T-cell (primary cell): ENCODE results near the gene HOXD13. TPM values are rescaled to one million over a fixed set of nuclear protein-coding genes. Genes with fewer than 3 reads are reported as not detected.

Experiments
- ATAC-seq, 4 experiments: fragments of 200-7000 bp in 3 of 4; fragments of 150-1000 bp in 1 of 4; cut with Tn5 transposase; replicated peaks in 1 of 4; 1 replicate in 3 of 4; 2 replicates in 1 of 4; pipeline ENCODE4 v1.10.0; 2021; ENCODE audit warnings: moderate library complexity in 3 of 4, mild to moderate bottlenecking in 2 of 4, moderate number of reproducible peaks in 1 of 4
- CTCF ChIA-PET, 2 donors: fragments of 300-600 bp; sonication (Branson Sonifier 250); formaldehyde crosslinking; loops; one replicate each; lab custom pipeline; 2022; ENCODE audit warnings: antibody characterized with exemption in 2 of 2; lab: Charles Lee
- POLR2A ChIA-PET, 2 donors: fragments of 300-600 bp; sonication (Branson Sonifier 250); formaldehyde crosslinking; loops; one replicate each; lab custom pipeline; 2022; ENCODE audit warnings: antibody characterized with exemption in 2 of 2; lab: Charles Lee
- DNase-seq, 35 experiments: peaks; one replicate each; pipeline versions ENCODE4 v3.0.0 to v3.0.0-alpha.2; 2013 to 2023
- H3K27ac ChIP-seq: one replicate; pipeline ENCODE4 v1.5.1; 2013; ENCODE audit warnings: low read length
- H3K27me3 ChIP-seq, 2 experiments: replicated peaks in 1 of 2; 1 replicate in 1 of 2; 2 replicates in 1 of 2; pipeline versions ENCODE4 v1.6.1 to v1.7.0; 2013; ENCODE audit warnings: low read length in 1 of 2, mixed read lengths in 1 of 2; ENCODE audit not compliant: control insufficient read depth in 2 of 2, insufficient read depth in 2 of 2; ENCODE audit errors: extremely low read depth in 1 of 2
- H3K36me3 ChIP-seq, 2 donors: 1 replicate in 1 of 2; 2 replicates in 1 of 2; pipeline versions ENCODE4 v1.6.1 to v1.7.0; 2013; ENCODE audit warnings: low read length in 1 of 2; ENCODE audit not compliant: control insufficient read depth in 2 of 2, insufficient read depth in 1 of 2; ENCODE audit errors: extremely low read depth in 1 of 2
- H3K4me1 ChIP-seq, 2 experiments: 1 replicate in 1 of 2; 2 replicates in 1 of 2; pipeline versions ENCODE4 v1.6.1 to v1.7.0; 2013; ENCODE audit warnings: low read length in 2 of 2, mixed read lengths in 1 of 2; ENCODE audit not compliant: insufficient read depth in 2 of 2, control insufficient read depth in 1 of 2; ENCODE audit errors: extremely low read depth in 1 of 2
- H3K4me3 ChIP-seq, 2 donors: 1 replicate in 1 of 2; 2 replicates in 1 of 2; pipeline versions ENCODE4 v1.5.1 to v1.7.0; 2013; ENCODE audit warnings: mild to moderate bottlenecking in 2 of 2, low read length in 1 of 2, moderate library complexity in 1 of 2; ENCODE audit not compliant: control insufficient read depth in 1 of 2; ENCODE audit errors: extremely low read depth in 1 of 2
- H3K9me3 ChIP-seq: 2 replicates; pipeline ENCODE4 v1.7.0; 2013
- H3K27ac Mint-ChIP-seq, 2 donors: one replicate each; pipeline ENCODE4 v1.8.0; 2020 to 2021; ENCODE audit warnings: mild to moderate bottlenecking in 2 of 2, mixed read lengths in 2 of 2
- H3K27me3 Mint-ChIP-seq, 2 donors: one replicate each; pipeline ENCODE4 v1.8.0; 2021 to 2022; ENCODE audit warnings: mixed read lengths in 2 of 2
- H3K36me3 Mint-ChIP-seq: one replicate; pipeline ENCODE4 v1.8.0; 2021; ENCODE audit warnings: mixed read lengths
- H3K4me1 Mint-ChIP-seq, 3 donors: one replicate each; pipeline ENCODE4 v1.8.0; 2020 to 2022; ENCODE audit warnings: mixed read lengths in 3 of 3, mild to moderate bottlenecking in 1 of 3
- H3K4me3 Mint-ChIP-seq, 3 donors: one replicate each; pipeline ENCODE4 v1.8.0; 2020 to 2022; ENCODE audit warnings: mild to moderate bottlenecking in 3 of 3, mixed read lengths in 3 of 3, moderate library complexity in 3 of 3
- H3K9me3 Mint-ChIP-seq, 3 donors: one replicate each; pipeline ENCODE4 v1.8.0; 2020 to 2022; ENCODE audit warnings: mixed read lengths in 3 of 3
- WGBS: methylation state at CpG from one replicate; pipeline ENCODE4 v1.1.5; 2013; ENCODE audit warnings: missing lambda C conversion rate; ENCODE audit not compliant: insufficient coverage; 5-methylcytosine and 5-hydroxymethylcytosine counted together
- total RNA-seq, 35 experiments: library from RNA in 6 of 35; stranded (reverse) in 6 of 35; fragments of 120-200 nt in 1 of 35; gene quantifications; one replicate each; pipeline versions ENCODE4 v1.2.1 to v1.2.4 and lab custom pipeline; 2013 to 2026

The HOXD13 gene
- total RNA-seq, 5 donors from 2014 or later (not counting 1 experiment from before 2014, with no cell fraction given), result not detected

DNA sequence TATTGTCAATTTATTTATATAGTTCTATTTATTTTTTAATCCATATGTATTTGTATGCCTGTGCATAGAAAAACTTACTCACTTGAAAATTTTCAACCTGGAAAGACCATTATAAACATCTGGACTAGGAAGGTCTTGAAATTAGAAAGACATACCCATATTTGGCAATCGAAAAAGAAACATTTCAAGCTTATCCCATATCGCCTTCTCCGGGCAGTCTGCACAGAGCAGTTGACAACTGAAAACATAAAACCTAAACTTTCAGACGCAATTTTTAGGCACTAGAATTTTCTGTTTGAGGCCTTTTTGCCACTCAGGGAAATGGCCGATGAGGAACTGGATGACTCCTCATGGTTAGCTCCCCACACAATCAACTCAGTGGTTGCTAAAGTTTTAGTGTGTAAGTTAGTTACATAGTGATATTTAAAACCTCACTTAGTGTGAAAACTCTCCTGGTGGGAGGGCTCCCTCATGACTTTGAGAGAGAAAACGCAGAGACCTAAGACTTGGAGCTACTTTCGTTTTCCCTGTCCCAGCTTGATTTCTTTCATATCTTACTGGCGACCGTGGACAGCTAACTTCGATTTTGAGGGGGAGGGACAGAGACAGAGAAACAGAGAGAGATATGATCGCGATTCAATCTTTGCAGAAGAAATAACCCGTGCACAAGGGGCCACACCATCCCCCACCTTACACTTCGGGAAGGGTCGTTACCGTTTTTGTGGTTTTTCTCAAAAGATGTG lies 3.9 kb downstream of the HOXD13 start:
- peak in 2 of 35 experiments; percentile 4 to 30 for DNase-seq
- no peaks in the 10 kb centered on the region for H3K36me3 ChIP-seq
- Mint-ChIP-seq H3K4me1 (peaks cover 34 to 37% (median 34%) of the 10 kb centered on the region in 3 donors), H3K27ac (peak overlapping the region in 1 of 2 donors; percentile 39), H3K9me3 (peaks cover 0 to 3% (median 0%) of the 10 kb centered on the region in 3 donors), H3K36me3 (no peaks in the 10 kb centered on the region), H3K4me3 (peak overlapping the region; percentile 66 to 75 (median 71)), H3K27me3 (peaks cover 81 to 88% of the 10 kb centered on the region in 2 donors)
- POLR2A ChIA-PET, result no interaction called here
- peak overlapping the region; percentile 36 to 70 for H3K4me3 ChIP-seq
- no peaks in the 10 kb centered on the region for H3K9me3 ChIP-seq
- H3K4me1 ChIP-seq, result peaks cover 8 to 27% of the 10 kb centered on the region in 2 experiments
- CTCF ChIA-PET, result interaction anchor here (0.5 to 4.1 kb wide), 10 partner anchors 17 to 1396 kb away, joined by 3 to 46 read pairs (median 4); no protein-coding TSS in a partner anchor
- ATAC-seq, result no peak
- 16% methylated on average over 7 of the region's 16 CpGs for WGBS
- H3K27ac ChIP-seq, result no peak overlapping the region
- H3K27me3 ChIP-seq, result peaks cover 27 to 82% of the 10 kb centered on the region in 2 experiments

GRCh38 chr2:176096986-176097819 lies 4.7 kb downstream of the HOXD13 start:
- peaks cover 0 to 3% (median 0%) of the 10 kb centered on the region in 3 donors for H3K9me3 Mint-ChIP-seq
- no peak overlapping the region for H3K27ac ChIP-seq
- ChIA-PET POLR2A (no interaction called here), CTCF (interaction anchor here (0.5 to 4.1 kb wide), 15 partner anchors 8 to 1400 kb away, joined by 3 to 46 read pairs (median 3); no protein-coding TSS in a partner anchor)
- no peaks in the 10 kb centered on the region for H3K36me3 Mint-ChIP-seq
- ATAC-seq (peak; percentile 68 to 81 (median 76)), DNase-seq (peak in 27 of 35 experiments; percentile 21 to 75 (median 38))
- WGBS, result under 1% methylated on average over 29 of the region's 45 CpGs
- no peaks in the 10 kb centered on the region for H3K36me3 ChIP-seq
- H3K27me3 ChIP-seq, result peaks cover 30 to 81% of the 10 kb centered on the region in 2 experiments
- H3K4me1 Mint-ChIP-seq, result peaks cover 26 to 29% (median 27%) of the 10 kb centered on the region in 3 donors
- H3K4me3 Mint-ChIP-seq, result peak overlapping the region; percentile 66 to 75 (median 71)
- H3K4me1 ChIP-seq, result peaks cover 8 to 27% of the 10 kb centered on the region in 2 experiments
- peaks cover 80 to 88% of the 10 kb centered on the region in 2 donors for H3K27me3 Mint-ChIP-seq
- peak overlapping the region; percentile 36 to 70 for H3K4me3 ChIP-seq
- H3K27ac Mint-ChIP-seq, result peak overlapping the region in 1 of 2 donors; percentile 69
- H3K9me3 ChIP-seq, result no peaks in the 10 kb centered on the region

DNA sequence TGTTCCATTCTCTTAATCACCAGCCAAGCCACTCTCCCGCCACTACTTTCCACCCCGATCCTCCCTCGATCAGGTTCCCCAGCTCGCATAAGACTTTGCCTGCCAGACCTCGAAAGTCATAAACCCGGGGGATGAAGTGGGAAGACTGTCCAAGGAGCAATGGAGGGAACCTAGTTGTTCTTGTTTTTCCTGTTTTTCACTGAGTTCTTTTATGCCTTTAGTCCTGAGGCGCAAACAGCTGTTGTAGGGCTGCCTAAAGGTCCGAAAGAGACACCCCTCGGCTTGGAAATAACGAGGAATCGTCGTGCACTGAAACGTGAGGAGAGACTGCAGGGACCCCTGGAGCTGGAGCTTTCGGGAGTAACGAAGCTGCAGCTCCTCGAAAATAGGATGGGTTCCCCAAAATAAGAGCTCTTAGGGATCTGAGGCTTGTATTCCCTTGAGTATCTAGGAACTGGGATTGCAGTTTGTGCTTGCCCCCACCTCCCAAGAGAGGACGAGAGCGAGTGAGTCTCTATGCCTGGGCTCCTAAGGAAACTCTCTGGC lies 5.4 kb downstream of the HOXD13 start:
- WGBS, result under 1% methylated on average over 12 of the region's 18 CpGs
- ChIA-PET POLR2A (no interaction called here), CTCF (interaction anchor here (0.6 to 4.1 kb wide), 13 partner anchors 9 to 1401 kb away, joined by 3 to 46 read pairs (median 3); no protein-coding TSS in a partner anchor)
- Mint-ChIP-seq H3K36me3 (no peaks in the 10 kb centered on the region), H3K27me3 (peaks cover 86 to 95% of the 10 kb centered on the region in 2 donors), H3K4me3 (peak overlapping the region; percentile 66 to 75 (median 71)), H3K4me1 (peaks cover 26 to 29% (median 27%) of the 10 kb centered on the region in 3 donors), H3K27ac (peak overlapping the region in 1 of 2 donors; percentile 69), H3K9me3 (peaks cover 0 to 3% (median 0%) of the 10 kb centered on the region in 3 donors)
- Histone ChIP-seq H3K4me3 (peak overlapping the region; percentile 36 to 70), H3K36me3 (no peaks in the 10 kb centered on the region), H3K27ac (no peak overlapping the region), H3K27me3 (peaks cover 35 to 81% of the 10 kb centered on the region in 2 experiments), H3K9me3 (no peaks in the 10 kb centered on the region), H3K4me1 (peaks cover 8 to 27% of the 10 kb centered on the region in 2 experiments)
- DNase-seq (peak in 1 of 35 experiments; percentile 9), ATAC-seq (no peak)

DNA sequence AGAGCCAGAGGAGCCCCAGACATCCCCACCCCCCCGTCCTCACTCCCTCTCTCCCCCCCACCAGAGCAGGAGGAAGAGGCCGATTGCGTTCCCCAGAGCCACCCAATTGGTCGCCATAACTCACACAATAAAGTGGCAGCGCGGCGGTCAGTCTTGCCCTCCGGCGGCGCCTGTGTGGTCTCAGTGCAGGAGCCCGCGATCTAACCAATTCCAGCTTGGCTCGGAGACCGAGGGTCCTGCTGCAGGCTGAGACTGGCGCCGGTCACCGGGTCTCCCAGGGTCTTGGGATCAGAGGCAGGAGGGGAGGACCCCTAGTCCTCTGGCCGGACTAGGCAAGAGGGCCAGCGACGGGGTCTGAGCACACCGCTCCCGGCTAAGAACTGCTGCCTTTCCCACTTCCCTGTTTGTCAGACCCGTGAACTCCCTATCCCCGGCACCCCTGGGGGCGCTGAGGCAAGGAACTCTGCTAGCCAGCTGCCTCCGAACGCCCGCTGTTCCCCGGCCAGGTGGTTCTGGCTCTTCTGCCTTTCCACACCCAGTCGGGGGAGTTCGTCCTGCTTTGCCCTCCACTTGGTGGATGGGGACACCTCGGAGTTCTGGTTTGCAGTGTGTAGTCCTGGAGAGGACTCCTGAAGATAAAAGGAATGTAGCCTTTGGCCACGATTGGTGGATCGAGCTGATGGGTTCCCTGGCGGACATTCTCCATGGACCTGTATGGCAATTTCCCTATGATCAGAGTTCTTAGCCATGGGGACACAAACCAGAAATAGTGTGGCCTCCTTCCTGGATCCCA lies 6.0 kb downstream of the HOXD13 start:
- Histone ChIP-seq H3K9me3 (no peaks in the 10 kb centered on the region), H3K27ac (no peak overlapping the region), H3K36me3 (no peaks in the 10 kb centered on the region), H3K4me3 (no peak overlapping the region), H3K4me1 (peaks cover 8 to 20% of the 10 kb centered on the region in 2 experiments), H3K27me3 (peaks cover 40 to 80% of the 10 kb centered on the region in 2 experiments)
- ATAC-seq (no peak), DNase-seq (peak in 2 of 35 experiments; percentile 7 to 8)
- H3K36me3 Mint-ChIP-seq, result no peaks in the 10 kb centered on the region
- peaks cover 22 to 24% (median 23%) of the 10 kb centered on the region in 3 donors for H3K4me1 Mint-ChIP-seq
- WGBS, result 11% methylated on average over 28 of the region's 35 CpGs
- ChIA-PET POLR2A (no interaction called here), CTCF (interaction anchor here (0.6 to 4.1 kb wide), 6 partner anchors 10 to 847 kb away, joined by 3 to 46 read pairs (median 20); no protein-coding TSS in a partner anchor)
- H3K27me3 Mint-ChIP-seq, result peaks cover 87 to 93% of the 10 kb centered on the region in 2 donors
- H3K4me3 Mint-ChIP-seq, result peak overlapping the region in 1 of 3 donors; percentile 75
- H3K27ac Mint-ChIP-seq, result no peak overlapping the region
- peaks cover 0 to 3% (median 0%) of the 10 kb centered on the region in 3 donors for H3K9me3 Mint-ChIP-seq

- WGBS, result 18% methylated on average over 28 of the region's 30 CpGs
- Histone ChIP-seq H3K27me3 (peaks cover 39 to 81% of the 10 kb centered on the region in 2 experiments), H3K4me3 (no peak overlapping the region), H3K9me3 (no peaks in the 10 kb centered on the region), H3K27ac (no peak overlapping the region), H3K36me3 (no peaks in the 10 kb centered on the region), H3K4me1 (peaks cover 8 to 19% of the 10 kb centered on the region in 2 experiments)
- Mint-ChIP-seq H3K27me3 (peaks cover 86 to 93% of the 10 kb centered on the region in 2 donors), H3K4me3 (no peak overlapping the region), H3K27ac (no peak overlapping the region), H3K4me1 (peaks cover 18 to 22% (median 20%) of the 10 kb centered on the region in 3 donors), H3K9me3 (no peaks in the 10 kb centered on the region), H3K36me3 (no peaks in the 10 kb centered on the region)
- POLR2A ChIA-PET, result no interaction called here
- ATAC-seq, result no peak
- CTCF ChIA-PET, result interaction anchor here in 1 of 2 donors (0.5 to 4.1 kb wide), 3 partner anchors 33 to 729 kb away, joined by 8 to 34 read pairs (median 8); no protein-coding TSS in a partner anchor
- no peak for DNase-seq
These were observed 6.7 kb downstream of the HOXD13 start for GRCh38 chr2:176099159-176099727.
